H1 (cell line): ENCODE results near the gene APOBEC2. TPM values are rescaled to one million over a fixed set of nuclear protein-coding genes. Genes with fewer than 3 reads are reported as not detected.

Experiments used
- CHD2 ChIP-seq: IDR thresholded peaks from 2 replicates; pipeline ENCODE4 v1.6.1; 2012; ENCODE audit warnings: low read length, improper control_type of control experiment
- EZH2 ChIP-seq: fragments of 200-600 bp; sonication (generic); IDR thresholded peaks from 2 replicates; pipeline ENCODE4 v1.7.1; 2012; ENCODE audit warnings: low read depth, mild to moderate bottlenecking, moderate library complexity, low read length, inconsistent platforms; ENCODE audit not compliant: severe bottlenecking
- POLR2A ChIP-seq, 2 experiments: IDR thresholded peaks; 1 replicate in 1 of 2; 2 replicates in 1 of 2; pipeline ENCODE4 v1.6.1; 2011; ENCODE audit warnings: low read depth in 2 of 2, low read length in 2 of 2, mild to moderate bottlenecking in 2 of 2; ENCODE audit errors: control extremely low read depth in 1 of 2
- RXRA ChIP-seq: IDR thresholded peaks from 2 replicates; pipeline ENCODE4 v1.6.1; 2011; ENCODE audit warnings: low read depth, mild to moderate bottlenecking, low read length, moderate library complexity; ENCODE audit not compliant: insufficient read depth
- SP2 ChIP-seq: IDR thresholded peaks from 2 replicates; pipeline ENCODE4 v1.6.1; 2012; ENCODE audit warnings: mild to moderate bottlenecking, low read length, inconsistent platforms
- polyA plus RNA-seq, 7 experiments: library from polyadenylated mRNA; depleted of rRNA in 3 of 7; stranded (reverse) in 5 of 7; unstranded in 2 of 7; fragments of >200 nt in 5 of 7; fragments of 200-250 nt in 2 of 7; gene quantifications; 1 replicate in 5 of 7; 2 replicates in 1 of 7; 4 replicates in 1 of 7; pipeline versions ENCODE4 v1.2.1 to v1.2.3, GENCODE V29; 2011 to 2013; ENCODE audit warnings: missing spikeins in 2 of 7, mixed read lengths in 2 of 7
- total RNA-seq: library from RNA; stranded (reverse); fragmentation: NEBNext Ultra II Directional; extraction: Animal tissue kit (Norgen Biotek cat#: 25700); gene quantifications from 2 replicates; pipeline ENCODE4 v1.2.1, GENCODE V29; 2021

APOBEC2 gene
- total and polyA plus RNA-seq, 2 of the 8 experiments (the other 6 are each of a cell fraction or from before 2014, with no cell fraction given), result not detected

GRCh38 chr6:41043151-41043550, 9.9 kb upstream of the APOBEC2 start (continued):
- TF ChIP-seq RXRA, result no peak
- TF ChIP-seq POLR2A (IDR thresholded peaks at IDR 0.05; ENCODE audit: control extremely low read depth in 1 of 2, low read depth in 2 of 2, low read length in 2 of 2), result no peak
- no peak for TF ChIP-seq EZH2
- TF ChIP-seq SP2, result no peak
- no peak for TF ChIP-seq CHD2
